ENCODE results near the gene TINCR.

TINCR gene

GRCh38 chr19:5594521-5594950, 26.8 kb upstream of the TINCR start:
- Histone ChIP-seq H3K36me3 (ENCODE audit: insufficient read depth, low read length) (peaks cover 33% of the 10 kb centered on the region), H3K9me3 (ENCODE audit: control insufficient read depth, insufficient read depth, low read length) (no peaks in the 10 kb centered on the region), H3K9ac (ENCODE audit: low read depth, low read length) (no peak overlapping the region), H3K4me1 (ENCODE audit: insufficient read depth, low read length) (no peaks in the 10 kb centered on the region)

GRCh38 chr19:5593343-5594255, 25.8 kb upstream of the TINCR start:
- no peaks in the 10 kb centered on the region for H3K4me1 ChIP-seq (ENCODE audit: insufficient read depth, low read length)
- H3K9ac ChIP-seq (ENCODE audit: low read depth, low read length): no peak overlapping the region
- H3K9me3 ChIP-seq (ENCODE audit: control insufficient read depth, insufficient read depth, low read length): no peaks in the 10 kb centered on the region
- H3K36me3 ChIP-seq (ENCODE audit: insufficient read depth, low read length): peaks cover 26% of the 10 kb centered on the region

GRCh38 chr19:5592531-5593342, 25.0 kb upstream of the TINCR start:
- no peaks in the 10 kb centered on the region for H3K4me1 ChIP-seq (ENCODE audit: insufficient read depth, low read length)
- H3K36me3 ChIP-seq (ENCODE audit: insufficient read depth, low read length): peaks cover 23% of the 10 kb centered on the region
- H3K9ac ChIP-seq (ENCODE audit: low read depth, low read length): no peak overlapping the region
- H3K9me3 ChIP-seq (ENCODE audit: control insufficient read depth, insufficient read depth, low read length): no peaks in the 10 kb centered on the region

GRCh38 chr19:5591476-5591875, 23.7 kb upstream of the TINCR start:
- H3K4me1 ChIP-seq (ENCODE audit: insufficient read depth, low read length): peaks cover 2% of the 10 kb centered on the region; the same call in 1 of the 2 replicates
- no peaks in the 10 kb centered on the region for H3K9me3 ChIP-seq (ENCODE audit: control insufficient read depth, insufficient read depth, low read length)
- H3K9ac ChIP-seq (ENCODE audit: low read depth, low read length): no peak overlapping the region
- H3K36me3 ChIP-seq (ENCODE audit: insufficient read depth, low read length): peaks cover 19% of the 10 kb centered on the region

- peaks cover 6% of the 10 kb centered on the region; the same call in 1 of the 2 replicates for H3K4me1 ChIP-seq (ENCODE audit: insufficient read depth, low read length)
- H3K36me3 ChIP-seq (ENCODE audit: insufficient read depth, low read length): peaks cover 19% of the 10 kb centered on the region
- H3K9me3 ChIP-seq (ENCODE audit: control insufficient read depth, insufficient read depth, low read length): no peaks in the 10 kb centered on the region
- H3K9ac ChIP-seq (ENCODE audit: low read depth, low read length): no peak overlapping the region
Observed at GRCh38 chr19:5590865-5591154, 23.1 kb upstream of the TINCR start.

DNA sequence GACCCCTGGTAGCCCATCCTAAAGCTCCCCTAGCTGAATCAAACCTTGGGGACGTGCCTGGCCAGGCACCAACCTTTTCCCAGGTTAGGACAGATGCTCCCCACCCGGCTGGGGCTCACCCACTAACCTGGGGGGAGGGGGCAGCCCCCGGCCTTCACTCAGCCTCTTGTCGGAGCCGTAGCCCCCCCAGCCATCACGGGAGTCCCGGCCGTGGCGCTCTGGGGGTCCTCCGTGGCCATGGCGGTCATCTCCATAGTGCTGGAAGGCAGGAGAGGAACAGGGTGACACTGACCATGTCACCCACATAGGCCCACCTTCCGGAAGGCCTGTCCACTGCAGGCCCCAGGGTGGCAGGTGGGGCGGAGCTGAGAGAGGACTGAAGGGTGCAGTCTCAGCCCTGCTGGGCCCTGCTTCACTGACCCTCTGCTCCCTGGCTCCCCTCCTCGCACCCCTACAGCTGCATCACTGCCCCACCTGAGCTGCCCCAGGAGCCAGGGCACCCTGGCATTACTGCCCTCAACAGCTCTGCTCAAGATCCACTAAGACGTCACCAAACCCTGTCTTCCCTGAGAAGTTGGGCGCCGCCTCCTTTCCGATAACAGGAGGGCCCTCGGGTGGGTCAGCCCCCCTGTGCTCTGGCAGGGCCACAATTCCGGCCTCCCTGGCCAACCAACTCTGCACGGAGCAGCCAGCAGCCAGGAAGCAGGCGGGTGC, 22.6 kb upstream of the TINCR start:
- Histone ChIP-seq H3K4me1 (ENCODE audit: insufficient read depth, low read length) (peaks cover 10% of the 10 kb centered on the region; the same call in 1 of the 2 replicates), H3K9ac (ENCODE audit: low read depth, low read length) (no peak overlapping the region), H3K36me3 (ENCODE audit: insufficient read depth, low read length) (peaks cover 17% of the 10 kb centered on the region), H3K9me3 (ENCODE audit: control insufficient read depth, insufficient read depth, low read length) (no peaks in the 10 kb centered on the region)

DNA sequence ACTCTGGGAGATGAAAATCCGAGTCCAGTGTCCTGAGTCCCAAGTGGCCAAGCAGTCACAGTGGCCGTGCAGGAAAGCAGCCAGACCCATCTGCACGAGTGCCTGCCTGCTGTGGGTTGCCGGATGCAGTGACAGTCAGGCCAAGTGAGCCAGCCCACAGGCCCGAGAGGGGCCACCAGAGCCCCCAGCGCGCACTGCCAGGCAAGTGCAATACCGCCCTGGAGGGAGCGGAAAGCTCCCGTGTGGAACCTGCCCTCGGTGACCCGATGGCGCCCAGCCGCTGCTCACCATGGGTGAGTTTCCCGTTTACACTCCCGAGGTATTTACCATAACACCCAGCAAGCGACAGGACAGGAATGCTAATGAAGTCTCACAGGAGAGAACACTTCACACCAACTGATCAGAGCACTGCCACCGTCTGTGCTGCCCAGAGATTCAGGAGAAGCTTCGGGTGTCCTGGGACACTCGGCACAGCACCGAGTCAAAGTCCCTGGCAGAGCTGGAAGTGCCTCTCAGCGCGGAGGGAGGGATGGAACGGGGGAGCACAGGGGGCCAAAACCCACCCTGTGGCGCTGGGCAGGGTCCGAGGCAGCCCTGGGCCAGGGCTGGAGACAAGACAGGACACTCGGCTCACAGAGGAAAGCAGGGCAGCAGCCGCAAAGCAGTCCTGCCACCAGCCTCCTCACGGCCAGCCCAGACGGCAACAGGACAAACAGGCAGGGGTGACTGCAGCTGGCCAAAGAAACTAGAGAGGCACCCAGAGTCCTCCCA, 21.3 kb upstream of the TINCR start:
- Histone ChIP-seq H3K9me3 (ENCODE audit: control insufficient read depth, insufficient read depth, low read length) (no peaks in the 10 kb centered on the region), H3K4me1 (ENCODE audit: insufficient read depth, low read length) (peaks cover 12% of the 10 kb centered on the region; the same call in 1 of the 2 replicates), H3K9ac (ENCODE audit: low read depth, low read length) (no peak overlapping the region), H3K36me3 (ENCODE audit: insufficient read depth, low read length) (peaks cover 16% of the 10 kb centered on the region)

GRCh38 chr19:5588441-5588840, 20.7 kb upstream of the TINCR start:
- Histone ChIP-seq H3K9me3 (ENCODE audit: control insufficient read depth, insufficient read depth, low read length) (no peaks in the 10 kb centered on the region), H3K36me3 (ENCODE audit: insufficient read depth, low read length) (peaks cover 16% of the 10 kb centered on the region), H3K4me1 (ENCODE audit: insufficient read depth, low read length) (peaks cover 12% of the 10 kb centered on the region; the same call in 1 of the 2 replicates), H3K9ac (ENCODE audit: low read depth, low read length) (no peak overlapping the region)

GRCh38 chr19:5587661-5588060, 19.9 kb upstream of the TINCR start:
- H3K36me3 ChIP-seq (ENCODE audit: insufficient read depth, low read length): peaks cover 10% of the 10 kb centered on the region
- no peak overlapping the region for H3K9ac ChIP-seq (ENCODE audit: low read depth, low read length)
- peaks cover 12% of the 10 kb centered on the region; the same call in 1 of the 2 replicates for H3K4me1 ChIP-seq (ENCODE audit: insufficient read depth, low read length)
- H3K9me3 ChIP-seq (ENCODE audit: control insufficient read depth, insufficient read depth, low read length): no peaks in the 10 kb centered on the region

DNA sequence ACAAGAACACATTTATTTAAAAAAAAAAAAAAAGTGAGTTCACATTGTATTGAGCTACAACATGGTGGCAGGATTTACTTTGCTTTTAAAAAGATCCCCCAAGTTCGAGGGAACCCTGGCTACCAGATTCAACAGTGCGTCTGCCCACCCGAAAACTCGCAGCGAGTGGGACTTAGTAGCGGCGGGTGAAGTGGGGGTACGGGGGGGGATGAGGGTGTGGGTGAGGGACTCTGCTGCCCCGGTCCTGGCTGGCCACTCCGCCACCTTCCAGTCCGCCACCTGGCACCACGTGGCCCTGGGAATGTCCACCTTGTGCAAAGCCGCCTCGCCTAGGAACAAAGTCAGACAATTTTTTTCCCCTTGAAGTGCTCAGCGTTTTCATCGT, 19.3 kb upstream of the TINCR start:
- Histone ChIP-seq H3K36me3 (ENCODE audit: insufficient read depth, low read length) (peaks cover 4% of the 10 kb centered on the region; the same call in 1 of the 2 replicates), H3K9ac (ENCODE audit: low read depth, low read length) (no peak overlapping the region), H3K4me1 (ENCODE audit: insufficient read depth, low read length) (peaks cover 12% of the 10 kb centered on the region; the same call in 1 of the 2 replicates), H3K9me3 (ENCODE audit: control insufficient read depth, insufficient read depth, low read length) (no peaks in the 10 kb centered on the region)

- Histone ChIP-seq H3K9me3 (ENCODE audit: control insufficient read depth, insufficient read depth, low read length) (no peaks in the 10 kb centered on the region), H3K9ac (ENCODE audit: low read depth, low read length) (no peak overlapping the region; the same call in 1 of the 2 replicates), H3K36me3 (ENCODE audit: insufficient read depth, low read length) (peaks cover 3% of the 10 kb centered on the region; the same call in 1 of the 2 replicates), H3K4me1 (ENCODE audit: insufficient read depth, low read length) (peaks cover 12% of the 10 kb centered on the region; the same call in 1 of the 2 replicates)
Observed at GRCh38 chr19:5586300-5587070, 18.7 kb upstream of the TINCR start.

DNA sequence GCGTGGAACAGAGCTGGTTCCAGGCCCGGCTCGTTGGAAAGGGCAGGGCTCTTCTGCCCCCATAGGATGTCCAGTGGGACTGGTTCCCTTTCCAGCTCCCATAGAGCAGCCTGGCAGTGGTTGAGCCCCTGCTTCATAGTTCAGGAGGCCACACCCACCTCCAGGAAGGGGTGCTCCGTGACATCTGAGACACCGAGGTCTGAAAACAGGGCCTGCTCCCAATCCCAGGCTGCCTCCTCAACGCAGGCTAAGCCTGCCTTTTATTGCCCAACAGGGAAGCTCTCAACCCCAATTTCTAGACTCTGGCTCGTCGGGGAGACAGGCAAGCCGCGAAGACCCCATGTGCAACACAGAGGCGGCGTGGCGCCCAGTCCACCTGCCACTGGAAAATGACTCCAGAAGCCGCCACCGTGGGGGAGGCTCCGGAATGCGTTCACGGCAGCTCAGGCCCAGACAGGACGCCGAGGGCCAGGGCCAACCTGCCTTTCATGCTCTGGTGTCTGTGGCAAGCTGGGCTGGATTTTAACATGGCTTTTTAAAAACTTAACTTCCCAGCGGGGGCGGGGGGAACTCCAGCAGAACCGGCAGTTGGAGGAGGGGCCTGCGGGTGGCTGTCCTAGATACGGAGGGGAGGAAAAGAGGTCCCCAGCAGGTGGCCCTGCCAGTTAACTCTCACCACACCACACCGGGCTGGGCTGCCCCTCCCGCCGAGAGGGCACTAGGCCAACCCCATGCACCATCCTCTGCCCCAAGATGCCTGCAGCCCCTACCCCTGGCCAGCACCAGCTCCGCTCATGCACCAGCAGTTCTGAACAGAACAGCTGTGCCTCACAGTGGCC, 17.9 kb upstream of the TINCR start:
- Histone ChIP-seq H3K36me3 (ENCODE audit: insufficient read depth, low read length) (peaks cover under 1% of the 10 kb centered on the region; the same call in 1 of the 2 replicates), H3K4me1 (ENCODE audit: insufficient read depth, low read length) (peaks cover 12% of the 10 kb centered on the region; the same call in 1 of the 2 replicates), H3K9ac (ENCODE audit: low read depth, low read length) (peak overlapping the region; percentile 19; the same call in 1 of the 2 replicates)

More for the DNA sequence above, 17.9 kb upstream of the TINCR start:
- H3K9me3 ChIP-seq (ENCODE audit: control insufficient read depth, insufficient read depth, low read length): no peaks in the 10 kb centered on the region

Measured in ES-I3 (cell line).